H9 (cell line): ENCODE data around the gene TCEA2. TPM values are rescaled to one million over a fixed set of nuclear protein-coding genes. Genes with fewer than 3 reads are reported as not detected.

ENCODE experiments used
- DNase-seq: peaks from one replicate; pipeline ENCODE4 v3.0.0-alpha.2; 2017
- H2AFZ ChIP-seq: one replicate; pipeline ENCODE4 v1.6.1; 2013; ENCODE audit warnings: mild to moderate bottlenecking, low read length, control low read depth, moderate library complexity
- H2AK5ac ChIP-seq: 2 replicates; pipeline ENCODE4 v1.6.1; 2013; ENCODE audit warnings: low read length, control low read depth, mixed read lengths; ENCODE audit not compliant: insufficient read length
- H2BK120ac ChIP-seq: one replicate; pipeline ENCODE4 v1.6.1; 2013; ENCODE audit warnings: low read depth, mild to moderate bottlenecking, low read length, control low read depth, inconsistent platforms; ENCODE audit not compliant: poor library complexity, severe bottlenecking
- H2BK12ac ChIP-seq: 2 replicates; pipeline ENCODE4 v1.6.1; 2013; ENCODE audit warnings: low read length, control low read depth, mixed read lengths, low read depth; ENCODE audit not compliant: insufficient read length
- H2BK15ac ChIP-seq: 2 replicates; pipeline ENCODE4 v1.6.1; 2013; ENCODE audit warnings: low read depth, low read length, control low read depth
- H2BK20ac ChIP-seq: one replicate; pipeline ENCODE4 v1.6.1; 2013; ENCODE audit warnings: low read depth, mild to moderate bottlenecking, low read length, control low read depth, inconsistent platforms; ENCODE audit not compliant: poor library complexity, severe bottlenecking
- H2BK5ac ChIP-seq: 2 replicates; pipeline ENCODE4 v1.6.1; 2013; ENCODE audit warnings: low read length, control low read depth, mixed read lengths; ENCODE audit not compliant: insufficient read length
- H3K14ac ChIP-seq: 2 replicates; pipeline ENCODE4 v1.6.1; 2013; ENCODE audit warnings: low read length, control low read depth; ENCODE audit not compliant: insufficient read depth
- H3K18ac ChIP-seq: 2 replicates; pipeline ENCODE4 v1.6.1; 2013; ENCODE audit warnings: low read depth, mild to moderate bottlenecking, mixed read lengths, low read length, control low read depth; ENCODE audit not compliant: insufficient read length
- H3K23ac ChIP-seq: 2 replicates; pipeline ENCODE4 v1.6.1; 2013; ENCODE audit warnings: low read length, control low read depth, mixed read lengths, low read depth; ENCODE audit not compliant: insufficient read length
- H3K23me2 ChIP-seq: 2 replicates; pipeline ENCODE4 v1.6.1; 2013; ENCODE audit warnings: low read depth, mild to moderate bottlenecking, mixed read lengths, low read length, control low read depth; ENCODE audit not compliant: insufficient read length, poor library complexity, severe bottlenecking
- H3K27ac ChIP-seq: 2 replicates; pipeline ENCODE4 v1.5.1; 2013; ENCODE audit warnings: low read length, control low read depth, mixed read lengths, low read depth; ENCODE audit not compliant: insufficient read length
- H3K27me3 ChIP-seq: 2 replicates; pipeline ENCODE4 v1.6.1; 2013; ENCODE audit warnings: low read length, control low read depth, inconsistent platforms; ENCODE audit not compliant: insufficient read depth
- H3K4ac ChIP-seq: 2 replicates; pipeline ENCODE4 v1.6.1; 2013; ENCODE audit warnings: low read depth, mild to moderate bottlenecking, control low read depth, inconsistent platforms, low read length, moderate library complexity
- H3K4me1 ChIP-seq: 2 replicates; pipeline ENCODE4 v1.6.1; 2013; ENCODE audit warnings: low read length, control low read depth, inconsistent platforms; ENCODE audit not compliant: insufficient read depth
- H3K4me2 ChIP-seq: 2 replicates; pipeline ENCODE4 v1.6.1; 2013; ENCODE audit warnings: low read length, control low read depth, mixed read lengths; ENCODE audit not compliant: insufficient read length, insufficient read depth
- H3K56ac ChIP-seq: 2 replicates; pipeline ENCODE4 v1.6.1; 2013; ENCODE audit warnings: low read depth, mild to moderate bottlenecking, mixed read lengths, low read length, control low read depth; ENCODE audit not compliant: insufficient read length
- H3K79me1 ChIP-seq: 2 replicates; pipeline ENCODE4 v1.6.1; 2013; ENCODE audit warnings: low read depth, mild to moderate bottlenecking, moderate library complexity, low read length, control low read depth, inconsistent platforms; ENCODE audit not compliant: insufficient read depth, poor library complexity, severe bottlenecking
- H3K79me2 ChIP-seq: 2 replicates; pipeline ENCODE4 v1.6.1; 2013; ENCODE audit warnings: low read length, control low read depth, inconsistent platforms; ENCODE audit not compliant: insufficient read depth
- H3K9ac ChIP-seq: 2 replicates; pipeline ENCODE4 v1.6.1; 2013; ENCODE audit warnings: low read length, control low read depth, mixed read lengths; ENCODE audit not compliant: insufficient read length; ENCODE audit errors: extremely low read depth
- H3K9me3 ChIP-seq: one replicate; pipeline ENCODE4 v1.6.1; 2013; ENCODE audit warnings: low read depth, low read length, inconsistent platforms; ENCODE audit not compliant: control insufficient read depth
- H3T11ph ChIP-seq: one replicate; pipeline ENCODE4 v1.6.1; 2013; ENCODE audit warnings: mild to moderate bottlenecking, low read length, control low read depth, inconsistent platforms
- H4K20me1 ChIP-seq: one replicate; pipeline ENCODE4 v1.6.1; 2013; ENCODE audit not compliant: control insufficient read depth, insufficient read length, insufficient read depth
- H4K5ac ChIP-seq: 2 replicates; pipeline ENCODE4 v1.6.1; 2013; ENCODE audit warnings: low read depth, mild to moderate bottlenecking, mixed read lengths, low read length, control low read depth; ENCODE audit not compliant: insufficient read length
- H4K8ac ChIP-seq: replicated peaks from 2 replicates; pipeline ENCODE4 v1.6.1; 2013; ENCODE audit warnings: low read length, control low read depth, mixed read lengths, low read depth; ENCODE audit not compliant: insufficient read length
- H4K91ac ChIP-seq: 2 replicates; pipeline ENCODE4 v1.6.1; 2013; ENCODE audit warnings: low read depth, mild to moderate bottlenecking, moderate library complexity, mixed read lengths, low read length, control low read depth; ENCODE audit not compliant: insufficient read length
- H3K27ac Mint-ChIP-seq, 3 experiments: 2 replicates in 2 of 3; 3 replicates in 1 of 3; pipeline ENCODE4 v1.8.0; 2020 to 2021; ENCODE audit warnings: mixed read lengths in 3 of 3, mild to moderate bottlenecking in 1 of 3, moderate library complexity in 1 of 3
- H3K27me3 Mint-ChIP-seq: 2 replicates; pipeline ENCODE4 v1.8.0; 2021; ENCODE audit warnings: low read depth, mild to moderate bottlenecking, moderate library complexity, mixed read lengths
- H3K36me3 Mint-ChIP-seq, 3 experiments: 2 replicates in 2 of 3; 3 replicates in 1 of 3; pipeline ENCODE4 v1.8.0; 2020 to 2021; ENCODE audit warnings: low read depth in 3 of 3, mixed read lengths in 3 of 3; ENCODE audit not compliant: insufficient read depth in 1 of 3
- H3K4me1 Mint-ChIP-seq, 2 experiments: 2 replicates each; pipeline ENCODE4 v1.8.0; 2020; ENCODE audit warnings: mixed read lengths in 2 of 2
- H3K4me3 Mint-ChIP-seq, 2 experiments: 2 replicates in 1 of 2; 3 replicates in 1 of 2; pipeline ENCODE4 v1.8.0; 2020 to 2021; ENCODE audit warnings: mild to moderate bottlenecking in 2 of 2, mixed read lengths in 2 of 2, moderate library complexity in 1 of 2
- H3K9me3 Mint-ChIP-seq, 2 experiments: 2 replicates in 1 of 2; 3 replicates in 1 of 2; pipeline ENCODE4 v1.8.0; 2020; ENCODE audit warnings: mild to moderate bottlenecking in 2 of 2, mixed read lengths in 2 of 2, moderate library complexity in 1 of 2
- CTCF ChIP-seq: fragments of 200-600 bp; sonication (generic); conservative IDR thresholded peaks from 3 replicates; pipeline ENCODE4 v1.8.0; 2021; ENCODE audit warnings: antibody characterized with exemption, mild to moderate bottlenecking
- WGBS: extraction: QIAGEN DNeasy Blood & Tissue Kit; methylation state at CpG from one replicate; pipeline ENCODE4 v1.1.7; 2013; ENCODE audit warnings: missing lambda C conversion rate, low lambda C conversion rate, mixed read lengths; ENCODE audit not compliant: insufficient read length; ENCODE audit errors: extremely low coverage; 5-methylcytosine and 5-hydroxymethylcytosine counted together
- total RNA-seq: library from RNA; stranded (reverse); gene quantifications from 2 replicates; pipeline ENCODE4 v1.2.1, GENCODE V29; 2021

Gene TCEA2
- total RNA-seq, 1 experiment from 2014 or later: 51.7 TPM

- Histone ChIP-seq H3K4me2 (no peak overlapping the region), H3K23me2 (no peaks in the 10 kb centered on the region), H3K9me3 (no peaks in the 10 kb centered on the region), H3K9ac (no peak overlapping the region), H4K20me1 (peaks cover 3% of the 10 kb centered on the region), H2BK20ac (no peak overlapping the region), H4K5ac (no peak overlapping the region), H3K4me1 (no peaks in the 10 kb centered on the region), H3K23ac (no peak overlapping the region), H3K27me3 (no peaks in the 10 kb centered on the region), H2BK15ac (no peak overlapping the region), H3K4ac (no peak overlapping the region), H3K27ac (no peak overlapping the region), H2BK120ac (no peak overlapping the region), H4K8ac (no peak overlapping the region), H2BK5ac (no peak overlapping the region), H2BK12ac (no peak overlapping the region), H3K79me2 (no peaks in the 10 kb centered on the region), H3K18ac (no peak overlapping the region), H3K79me1 (no peaks in the 10 kb centered on the region), H2AFZ (no peak overlapping the region), H4K91ac (no peak overlapping the region), H3K14ac (no peak overlapping the region), H3K56ac (no peak overlapping the region), H2AK5ac (no peak overlapping the region), H3T11ph (no peak overlapping the region)
- TF ChIP-seq CTCF: no peak
- no peak for DNase-seq
- 0 out of 2 replicates have a peak, but pooled peaks cover 2% of the 10 kb centered on the region for H3K27me3 Mint-ChIP-seq
- WGBS: no CpG with 5 or more reads among the region's 21 CpGs
- no peaks in the 10 kb centered on the region; a peak in 1 of 5 replicates for H3K9me3 Mint-ChIP-seq
- peaks cover 4 to 5% of the 10 kb centered on the region in 2 experiments; a peak in 3 of 4 replicates for H3K4me1 Mint-ChIP-seq
- H3K36me3 Mint-ChIP-seq: no peaks in the 10 kb centered on the region
- no peak overlapping the region; a peak in 1 of 7 replicates for H3K27ac Mint-ChIP-seq
- H3K4me3 Mint-ChIP-seq: peak overlapping the region in 1 of 2 experiments; percentile 24; a peak in 1 of 5 replicates
Observed at GRCh38 chr20:64116016-64116415, 53.0 kb downstream of the TCEA2 start.
